Activated gamma-delta T cell treated with Interleukin-2 at 50 U/mL for 16 hours (primary cell): ENCODE results near the gene PPP4R3B.
"Not testable (repeated sequence)": the region's sequence is repeated elsewhere in the genome, so short reads cannot be mapped to it uniquely, and the experiment has no call there.

Source experiments
- DNase-seq: peaks from one replicate; pipeline ENCODE4 v3.0.0-alpha.2; 2020

Gene PPP4R3B

DNA sequence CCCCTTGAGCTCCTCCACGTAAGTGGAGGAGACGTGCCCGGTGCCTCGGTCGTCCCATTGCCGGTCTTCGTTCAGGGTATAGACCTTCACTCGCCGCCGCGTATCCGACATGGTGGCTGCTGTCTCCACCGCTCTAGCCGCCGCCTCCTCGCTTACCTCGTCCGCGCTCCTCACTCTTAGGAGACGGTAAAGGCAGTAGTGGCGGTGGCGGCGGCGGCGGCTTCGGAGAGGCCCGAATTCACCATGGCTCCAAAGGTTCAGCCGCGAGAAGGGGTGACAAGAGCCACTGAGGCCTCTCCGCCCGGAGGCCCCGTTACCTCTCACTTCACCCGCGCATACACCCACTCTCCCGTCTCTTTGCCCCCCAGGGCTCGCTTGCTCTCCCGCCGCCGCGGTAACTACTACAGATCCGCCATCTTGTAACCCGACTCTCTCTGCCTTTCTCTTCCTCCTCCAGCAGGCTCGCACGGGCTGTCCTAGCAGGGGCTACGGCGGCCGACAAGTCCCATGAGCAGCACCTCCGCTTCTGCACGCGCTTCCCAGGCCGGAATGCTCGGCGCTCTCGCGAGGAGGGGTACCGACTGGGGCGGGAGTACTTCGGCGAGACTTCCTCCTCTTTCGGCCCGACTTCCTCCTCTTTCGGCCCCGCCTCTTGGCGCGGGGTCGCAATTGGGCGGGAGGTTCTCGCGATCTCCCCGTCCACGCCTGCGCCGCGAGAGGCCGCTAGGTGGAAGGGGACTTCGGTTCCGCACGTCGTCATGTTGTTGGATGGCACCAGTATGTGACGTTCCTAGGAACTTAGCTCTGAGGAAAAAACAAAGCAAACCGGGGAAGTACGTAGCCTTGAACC, at the start of gene PPP4R3B:
PPP4R3B (minus strand) TSS at position 448 of the 850 bp plus-strand sequence; CDS start at position 111, 337 bp downstream.
- DNase-seq = peak; percentile 97

DNA sequence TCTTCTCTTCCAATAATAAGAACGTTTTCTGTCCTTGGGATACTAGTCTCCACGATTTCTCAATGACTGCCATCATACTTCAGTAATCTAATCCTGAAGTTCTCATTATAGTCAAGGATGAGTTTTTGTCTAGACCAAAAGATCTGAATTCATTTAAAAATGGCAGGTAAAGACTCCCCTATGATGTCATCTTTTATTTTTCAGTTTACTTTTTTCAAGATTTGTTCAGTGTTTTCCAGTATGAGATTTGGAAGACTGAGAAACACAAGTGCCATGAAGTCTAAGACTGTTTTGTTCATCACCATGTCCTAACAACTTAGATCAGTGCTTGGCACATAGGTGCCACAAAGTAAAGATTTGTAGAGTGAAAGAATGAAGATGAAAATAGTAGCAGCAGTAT, 35.8 kb upstream of the PPP4R3B start:
- no peak for DNase-seq

DNA sequence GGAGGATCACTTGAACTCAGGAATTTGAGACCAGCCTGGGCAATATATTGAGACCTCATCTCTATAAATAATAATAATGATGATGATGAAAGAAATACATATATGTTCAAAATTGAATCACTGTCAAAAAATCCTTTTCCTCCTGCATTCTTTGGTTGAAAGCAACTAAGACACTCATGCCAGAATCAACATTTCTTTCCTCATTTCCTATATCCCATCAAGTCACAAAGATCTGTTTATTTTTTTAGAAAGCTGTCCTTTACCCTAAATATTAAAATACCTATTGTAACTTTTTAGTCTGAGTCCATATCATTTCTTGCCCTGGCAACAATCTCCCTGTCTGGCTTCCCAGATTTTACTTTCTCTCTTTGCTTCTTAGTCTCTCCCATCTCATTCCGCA, 31.8 kb upstream of the PPP4R3B start:
- no peak for DNase-seq

DNA sequence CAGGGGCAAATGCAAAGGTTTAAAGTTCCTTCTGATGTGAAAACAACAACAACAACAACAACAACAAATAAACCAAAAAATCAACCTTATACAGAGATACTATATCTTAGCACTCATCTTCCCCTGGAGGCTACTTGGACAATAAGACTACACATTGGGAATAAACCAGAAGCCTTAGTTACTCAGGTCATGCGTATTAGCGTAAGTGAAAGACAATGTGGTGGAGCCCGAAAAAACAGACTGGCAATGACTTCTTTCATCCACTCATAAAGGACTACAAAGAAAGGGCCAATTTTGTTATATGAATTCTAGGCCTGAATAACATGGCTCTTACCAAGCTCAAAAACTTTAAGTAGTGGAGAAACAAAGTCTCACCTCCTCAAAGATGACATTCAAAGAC, 19.4 kb upstream of the PPP4R3B start:
- DNase-seq = no peak

DNA sequence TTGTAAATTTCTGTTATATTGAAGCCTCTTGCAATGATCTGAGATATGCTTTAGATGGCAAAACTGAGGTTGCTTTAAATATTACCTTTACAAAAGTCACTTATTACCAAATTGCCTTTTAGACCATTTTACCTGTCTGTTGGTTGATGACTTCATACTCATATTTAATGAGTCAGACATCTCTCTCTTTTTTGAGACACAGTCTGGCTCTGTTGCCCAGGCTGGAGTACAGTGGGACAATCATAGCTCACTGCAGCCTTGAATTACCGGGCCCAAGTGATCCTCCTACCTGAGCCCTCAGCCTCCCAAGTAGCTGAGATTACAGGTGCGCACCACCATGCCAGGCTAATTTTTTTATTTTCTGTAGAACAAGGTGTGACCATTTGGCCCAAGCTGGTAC, 11.5 kb upstream of the PPP4R3B start:
- DNase-seq = no peak

DNA sequence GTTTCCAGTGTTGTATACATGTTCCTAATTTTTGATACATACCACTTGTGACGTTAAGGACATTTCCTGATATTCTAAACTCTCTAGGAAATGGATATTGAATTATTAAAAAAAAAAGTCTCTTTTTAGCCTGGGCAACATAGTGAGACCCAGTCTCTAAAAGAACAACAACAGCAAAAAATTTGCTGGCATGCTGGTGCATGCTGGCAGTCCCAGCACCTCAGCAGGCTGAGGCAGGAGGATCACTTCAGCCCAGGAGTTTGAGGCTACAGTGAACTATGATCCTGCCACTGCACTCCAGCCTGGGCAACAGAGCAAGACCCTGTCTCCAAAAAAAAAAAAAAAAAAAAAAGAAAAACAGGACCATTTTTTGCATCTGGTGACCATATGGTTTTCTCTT, 10.5 kb upstream of the PPP4R3B start:
- DNase-seq = no peak

DNA sequence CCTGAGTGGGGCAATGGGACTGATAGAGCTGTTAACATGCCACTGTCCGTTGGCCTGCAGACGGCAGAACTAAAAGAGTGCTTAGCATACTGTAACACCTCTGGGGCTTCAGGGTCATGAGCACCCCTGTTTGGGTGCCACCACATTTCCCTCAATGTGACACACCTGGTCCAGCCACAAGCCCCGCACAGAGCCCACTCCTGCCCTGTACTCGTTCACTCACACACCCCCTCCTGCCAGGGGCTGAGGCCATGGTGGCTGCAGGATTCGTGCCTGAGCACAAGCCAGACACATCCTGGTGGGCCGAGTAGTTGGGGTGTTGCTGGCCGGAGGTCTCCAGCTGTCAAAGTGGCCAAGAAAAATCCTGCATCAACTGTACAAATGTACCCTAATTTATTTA, 4.4 kb upstream of the PPP4R3B start:
- DNase-seq = no peak

DNA sequence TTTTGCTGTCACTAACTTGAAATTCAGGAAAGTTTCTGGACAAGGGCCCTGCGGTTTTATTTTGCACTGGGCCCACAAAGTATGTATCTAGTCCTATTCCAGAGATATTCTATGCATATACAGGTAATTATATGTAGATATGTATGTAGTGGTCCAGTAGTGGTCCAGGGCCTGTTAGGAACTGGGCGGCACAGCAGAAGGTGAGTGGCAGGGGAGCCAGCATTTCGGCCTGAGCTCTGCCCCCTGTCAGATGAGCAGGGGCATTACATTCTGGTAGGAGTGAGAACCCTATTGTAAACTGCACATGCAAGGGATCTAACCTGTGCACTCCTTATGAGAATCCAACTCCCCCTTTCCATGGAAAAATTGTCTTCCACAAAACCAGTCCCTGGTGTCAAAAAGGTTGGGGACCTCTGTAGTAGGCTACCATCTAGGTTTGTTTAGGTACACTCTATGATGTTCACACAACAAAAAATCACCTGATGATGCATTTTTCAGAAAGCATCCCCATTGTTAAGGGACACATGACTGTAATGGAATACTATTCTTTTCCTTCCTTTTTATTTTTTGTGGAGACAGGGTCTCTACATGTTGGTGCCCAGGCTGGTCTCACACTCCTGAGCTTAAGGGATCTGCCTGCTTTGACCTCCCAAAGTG, 2.8 kb upstream of the PPP4R3B start:
- DNase-seq = no peak

DNA sequence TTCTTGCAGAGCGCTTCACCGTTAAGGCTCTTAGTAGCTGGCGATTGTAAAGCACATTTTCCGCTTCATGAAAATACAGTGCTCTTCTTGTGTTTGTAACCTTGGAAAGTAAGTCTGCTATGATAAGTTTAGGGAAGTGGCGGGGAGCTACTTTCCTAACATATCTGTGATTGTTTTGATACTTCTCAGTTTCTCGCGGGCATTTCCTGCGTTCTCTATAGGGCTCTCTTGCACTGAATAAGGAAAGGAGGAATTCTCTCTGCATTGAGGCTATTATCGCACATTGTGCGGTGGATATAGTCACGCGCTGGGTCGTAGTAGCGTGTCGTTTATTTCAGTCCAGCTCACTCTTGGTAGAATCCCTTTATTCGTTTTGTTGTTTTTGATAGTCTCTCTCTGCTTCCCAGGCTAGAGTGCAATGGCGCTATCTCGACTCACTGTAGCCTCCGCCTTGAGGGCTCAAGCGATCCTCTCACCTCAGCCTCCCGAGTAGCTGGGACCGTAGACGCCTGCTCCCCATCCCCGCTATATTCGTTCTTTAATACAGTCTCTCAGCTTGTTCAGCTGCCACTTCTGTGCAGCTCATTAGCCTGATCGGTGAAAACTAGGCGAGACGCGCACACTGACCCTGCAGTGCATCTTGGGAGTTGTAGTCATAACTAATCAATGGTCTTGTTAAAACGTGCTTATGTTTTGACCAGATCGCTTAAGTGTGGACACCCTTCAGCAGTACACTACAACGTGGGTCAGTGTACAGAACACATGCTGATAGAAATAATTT, 1.0 kb upstream of the PPP4R3B start:
- peak; percentile 26 for DNase-seq

DNA sequence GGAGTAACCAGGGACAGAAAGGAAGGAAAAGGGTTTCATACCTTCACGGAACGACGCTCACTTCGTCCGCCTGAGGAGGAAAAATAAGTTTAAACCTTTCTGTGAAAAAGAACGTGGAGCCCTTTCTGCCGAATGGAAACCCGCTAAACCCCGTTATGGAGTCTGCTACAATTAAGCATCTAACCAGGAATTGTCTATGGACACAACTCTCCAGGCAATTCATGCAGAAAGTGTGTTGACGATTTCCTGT, 528 bp upstream of the PPP4R3B start:
- DNase-seq = no peak

DNA sequence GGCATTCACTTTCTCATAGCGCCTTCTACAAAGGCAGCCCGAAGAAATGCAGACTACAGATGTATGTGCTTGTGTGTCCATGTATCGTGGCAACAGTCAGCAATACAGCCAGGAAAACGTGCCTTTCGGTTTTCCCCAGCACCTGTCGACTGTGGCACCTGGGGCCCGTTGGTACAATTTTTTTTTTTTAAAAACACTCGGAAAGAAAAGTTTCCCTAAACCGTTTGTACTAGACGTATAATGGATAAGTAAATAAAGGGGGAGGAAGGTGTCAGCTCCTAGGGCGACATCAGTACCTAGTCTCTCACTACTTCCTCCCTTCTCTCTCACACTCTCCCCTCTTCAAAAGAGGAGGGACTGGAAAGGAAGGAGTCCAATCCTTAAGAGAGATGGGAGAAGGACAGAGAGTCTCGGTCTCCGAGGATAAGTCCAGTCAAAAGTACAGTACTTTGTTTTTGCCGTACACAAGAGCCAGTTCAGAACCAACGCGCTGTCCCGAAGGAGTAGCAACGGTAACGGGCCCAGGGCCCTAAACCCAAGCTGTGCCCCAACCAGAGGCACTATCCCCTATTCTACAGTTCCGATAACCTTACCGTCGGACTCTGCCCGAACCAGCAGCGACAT, 759 bp downstream of the PPP4R3B start:
- DNase-seq = peak; percentile 25

DNA sequence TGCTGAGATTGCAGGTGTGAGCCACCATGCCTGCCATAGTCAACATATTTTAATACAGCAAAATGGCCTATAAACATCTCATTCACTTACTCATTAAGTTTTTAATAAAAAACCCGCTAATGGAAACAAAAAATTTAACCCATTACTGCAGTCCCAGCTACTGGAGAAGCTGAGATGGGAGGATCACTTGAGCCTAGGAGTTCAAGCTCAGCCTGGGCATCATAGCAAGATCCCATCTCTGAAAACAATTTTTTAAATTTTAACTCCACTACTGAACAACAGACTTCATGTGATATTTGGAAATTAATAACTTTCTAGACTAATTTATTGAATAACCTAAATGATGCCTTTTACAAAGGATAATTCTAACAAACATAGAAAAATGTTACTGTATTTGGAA, 5.4 kb downstream of the PPP4R3B start:
- DNase-seq = no peak

DNA sequence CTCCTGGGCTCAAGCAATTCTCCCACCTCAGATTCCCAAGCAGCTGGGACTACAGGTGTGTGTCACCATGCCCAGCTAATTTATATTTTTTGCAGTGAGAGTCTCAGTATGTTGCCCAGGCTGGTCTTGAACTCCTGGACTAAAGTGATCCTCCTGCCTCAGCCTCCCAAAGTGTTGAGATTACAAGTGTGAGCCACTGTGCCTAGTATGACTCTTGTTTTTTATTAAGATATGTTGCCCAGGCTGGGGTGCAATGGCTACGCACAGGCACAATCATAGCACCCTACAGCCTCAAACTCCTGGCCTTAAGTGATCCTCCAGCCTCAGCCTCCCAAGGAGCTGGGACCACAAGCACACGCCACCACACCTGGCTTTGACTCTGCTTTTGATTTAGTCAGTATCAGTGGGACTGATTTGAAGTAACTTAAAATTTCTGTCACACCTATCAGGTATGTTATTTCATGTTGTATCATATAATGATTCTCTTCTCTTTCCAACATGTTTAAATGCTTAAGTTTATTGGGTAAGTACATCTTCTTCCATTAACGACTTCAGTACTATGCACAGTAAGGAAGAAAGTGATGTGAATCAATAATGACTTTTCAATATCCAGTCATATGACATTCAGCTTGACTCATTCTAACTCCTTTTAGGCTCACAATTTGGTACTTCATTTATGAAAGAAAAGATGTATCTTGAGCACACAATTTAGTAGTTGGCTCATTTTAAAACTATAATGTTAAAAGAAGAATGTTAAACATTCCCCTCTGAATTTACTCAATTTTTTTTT, 6.3 kb downstream of the PPP4R3B start:
- no peak for DNase-seq

DNA sequence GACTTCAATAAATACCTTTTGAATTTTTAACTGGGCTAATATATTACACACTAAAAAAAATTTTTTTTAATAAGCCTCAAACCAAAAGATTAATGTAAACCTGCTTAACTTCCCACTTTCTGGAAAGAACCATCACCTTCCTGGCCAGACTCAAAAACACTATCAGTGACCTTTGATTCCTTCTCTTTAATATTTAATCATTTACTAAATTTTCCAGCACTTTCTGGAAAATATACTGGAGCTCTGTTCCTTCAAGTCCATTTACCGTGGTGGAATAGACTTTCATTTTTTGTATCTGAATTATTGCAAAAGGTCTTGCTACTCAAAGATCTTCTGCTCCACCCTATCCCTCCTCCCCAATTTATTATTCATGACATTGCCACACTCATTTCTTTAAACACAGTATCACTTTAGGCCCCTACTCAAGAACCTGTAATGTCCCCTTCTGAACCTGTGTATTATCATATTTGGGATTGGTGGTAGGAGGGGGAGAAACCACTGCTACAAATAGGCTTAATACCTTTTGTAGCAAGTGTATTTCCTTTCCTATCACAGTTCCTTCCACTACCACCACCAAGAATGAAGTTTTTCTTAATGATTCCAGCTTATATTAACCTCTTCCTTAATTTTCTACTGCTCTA, 7.4 kb downstream of the PPP4R3B start:
- no peak for DNase-seq

DNA sequence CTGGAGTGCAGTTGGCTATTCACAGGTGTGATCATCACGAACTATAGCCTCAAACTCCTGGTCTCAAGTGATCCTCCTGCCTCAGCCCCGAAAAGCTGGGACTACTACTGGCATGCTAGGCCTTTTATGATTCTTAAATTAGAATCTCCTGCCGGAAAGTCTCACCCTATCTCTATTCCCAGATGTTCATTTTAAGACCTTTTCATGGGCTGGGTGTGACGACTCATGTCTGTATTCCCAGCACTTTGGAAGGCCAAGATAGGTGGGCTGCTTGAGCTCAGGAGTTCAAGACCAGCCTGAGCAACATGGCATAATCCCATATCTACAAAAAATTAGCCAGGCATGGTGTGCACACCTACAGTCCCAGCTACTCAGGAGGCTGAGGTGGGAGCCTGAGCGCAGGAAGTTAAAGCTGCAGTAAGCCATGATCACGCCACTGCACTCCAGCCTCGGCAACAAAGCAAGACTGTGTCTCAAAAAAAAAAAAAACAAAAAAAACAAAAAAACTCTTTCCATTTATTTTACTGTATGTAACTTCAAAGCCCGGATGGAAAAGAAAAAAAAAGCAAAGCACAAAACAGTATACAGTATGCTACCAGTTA, 8.1 kb downstream of the PPP4R3B start:
- no peak for DNase-seq

DNA sequence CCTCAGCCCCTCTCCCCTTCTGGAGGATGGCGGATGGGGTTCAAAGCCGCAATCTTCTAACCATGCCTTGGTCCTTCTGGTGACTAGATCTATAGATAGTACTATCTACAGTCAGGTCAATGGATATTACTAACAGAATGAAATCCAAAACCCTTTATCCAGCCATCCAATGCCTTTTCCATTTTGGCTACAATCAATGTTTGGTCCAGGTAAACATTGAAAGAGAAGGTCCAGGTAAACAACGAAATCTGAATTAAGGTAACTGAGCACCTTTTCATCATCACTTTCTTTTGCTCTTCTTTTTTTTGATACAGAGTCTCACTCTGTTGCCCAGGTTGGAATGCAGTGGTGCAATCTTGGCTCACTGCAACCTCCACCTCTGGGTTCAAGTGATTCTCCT, 9.7 kb downstream of the PPP4R3B start:
- DNase-seq = no peak

DNA sequence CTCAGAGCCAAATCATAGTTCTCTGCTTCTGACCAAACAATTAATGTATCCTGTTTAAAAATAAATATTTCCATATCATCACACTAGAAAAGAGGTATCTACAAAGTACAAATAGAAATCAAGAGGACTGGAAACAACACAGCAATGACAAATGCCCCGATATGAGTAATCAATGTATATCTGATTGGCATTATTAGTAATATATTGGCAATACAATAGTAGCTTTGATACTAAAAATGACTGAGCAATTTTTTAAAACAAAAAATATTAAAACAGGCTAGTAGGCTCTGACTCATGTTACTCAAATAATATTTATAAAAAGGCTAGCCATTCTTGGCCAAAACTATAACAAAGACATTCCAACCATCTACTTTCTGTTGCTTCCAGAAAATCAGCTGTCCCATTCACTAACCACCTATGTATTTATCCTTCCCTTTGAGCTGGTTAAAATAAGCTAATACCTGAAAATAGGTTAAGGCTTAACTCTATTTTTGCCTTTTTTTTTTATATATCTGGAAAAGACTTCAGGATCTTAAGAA, 13.3 kb downstream of the PPP4R3B start:
- no peak for DNase-seq

DNA sequence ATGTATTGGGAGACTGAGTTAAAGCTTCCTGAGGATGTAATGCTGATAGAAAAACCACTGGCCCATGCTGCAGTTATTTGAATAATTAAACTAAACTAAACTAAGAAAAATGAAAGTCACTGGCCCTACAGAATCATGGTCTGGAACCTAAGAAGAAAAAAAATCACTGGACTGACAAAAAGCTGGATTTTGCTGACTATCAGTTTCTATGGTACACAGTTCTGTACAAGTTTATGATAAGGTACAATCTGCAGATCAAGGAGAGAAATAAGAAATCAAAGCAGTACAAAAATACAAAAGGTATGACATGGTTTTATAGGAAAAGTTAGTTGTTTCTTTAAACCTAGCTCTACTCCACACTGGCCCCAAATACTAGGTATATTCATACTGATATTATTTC, 15.6 kb downstream of the PPP4R3B start:
- no peak for DNase-seq

DNA sequence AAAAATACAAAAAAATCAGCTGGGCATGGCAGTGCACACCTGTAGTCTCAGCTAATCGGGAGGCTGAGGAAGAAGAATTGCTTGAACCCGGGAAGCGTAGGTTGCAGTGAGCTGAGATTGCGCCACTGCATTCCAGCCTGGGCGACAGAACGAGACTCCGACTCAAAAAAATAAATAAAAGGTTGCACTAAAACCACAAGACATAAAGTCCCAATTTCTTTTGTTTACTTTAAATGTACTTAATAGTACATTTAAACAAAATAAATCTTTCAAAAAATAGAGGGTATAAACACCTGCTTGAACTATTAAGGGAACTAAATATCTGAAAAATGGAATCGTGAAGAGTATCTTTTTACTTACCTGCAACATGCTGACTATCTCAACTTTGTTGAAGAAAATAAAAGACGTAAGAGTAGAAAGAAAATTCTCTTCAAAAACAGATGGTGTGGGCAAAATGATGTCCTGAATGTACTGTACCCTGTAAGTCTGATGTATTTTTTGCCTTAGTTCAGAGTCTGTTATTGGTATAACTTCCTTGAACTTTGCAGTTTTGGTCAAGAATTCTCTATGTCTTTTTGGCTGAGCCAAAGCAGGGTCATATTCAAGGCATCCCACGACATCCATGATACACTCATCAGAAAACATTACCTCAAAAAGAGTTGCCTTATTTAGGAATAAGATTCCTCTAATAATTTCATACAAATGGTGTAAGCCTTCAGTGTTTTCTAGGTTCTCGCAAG, 19.2 kb downstream of the PPP4R3B start:
- no peak for DNase-seq

DNA sequence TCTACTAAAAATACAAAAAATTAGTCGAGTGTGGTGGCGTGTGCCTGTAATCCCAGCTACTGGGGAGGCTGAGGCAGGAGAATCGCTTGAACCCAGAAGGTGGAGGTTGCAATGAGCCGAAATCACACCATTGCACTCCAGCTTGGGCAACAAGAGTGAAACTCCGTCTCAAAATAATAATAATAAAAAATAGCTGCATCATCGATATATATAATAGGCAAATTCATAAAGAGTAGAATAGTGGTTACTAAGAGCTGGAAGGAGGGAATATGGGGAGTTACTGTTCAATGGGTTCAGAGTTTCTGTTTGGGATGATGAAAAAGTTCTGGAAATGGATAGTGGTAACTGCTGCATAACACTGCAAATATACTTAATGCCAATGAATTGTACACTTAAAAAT, 20.6 kb downstream of the PPP4R3B start:
- DNase-seq = not testable (repeated sequence)

DNA sequence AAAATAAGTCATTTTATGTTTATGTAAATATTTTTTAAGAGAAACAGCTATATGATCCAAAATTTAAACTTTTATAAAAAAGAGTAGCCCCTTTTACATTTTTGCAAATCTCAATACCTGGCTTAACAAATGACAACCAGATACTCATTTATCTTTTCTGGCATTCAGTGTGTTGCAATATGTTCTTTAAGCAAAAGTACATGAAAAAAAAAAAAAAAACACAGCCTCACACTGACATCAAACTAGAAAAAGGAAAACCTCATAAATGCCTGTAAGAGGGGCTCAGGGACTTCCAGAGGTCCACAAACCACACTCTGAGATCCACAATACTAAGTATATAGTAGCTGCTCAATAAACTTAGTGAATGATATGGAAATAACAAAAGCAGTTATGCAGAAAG, 21.9 kb downstream of the PPP4R3B start:
- DNase-seq = no peak
